PC-9 (cell line): ENCODE data around the gene UNC13B.

ENCODE experiments used
- CTCF ChIP-seq: fragments of 200-600 bp; sonication (generic); conservative IDR thresholded peaks from 2 replicates; pipeline ENCODE4 v1.6.1; 2017; ENCODE audit warnings: mixed run types, antibody characterized with exemption, mild to moderate bottlenecking, moderate library complexity
- EZH2 ChIP-seq: fragments of 200-600 bp; sonication (generic); IDR thresholded peaks from 2 replicates; pipeline ENCODE4 v1.8.0; 2017; ENCODE audit warnings: antibody characterized with exemption, low read depth

- TF ChIP-seq CTCF (no peak), EZH2 (no peak)
Measured at GRCh38 chr9:35348109-35348508, 186.3 kb downstream of the UNC13B start.
